Prostate gland (tissue), 2 donors: ENCODE measurements around the gene FAM229A. TPM values are rescaled to one million over a fixed set of nuclear protein-coding genes. Genes with fewer than 3 reads are reported as not detected.
A peak's percentile ranks its signal among the peaks of the same experiment; 100 is the strongest.

Experiments used
- DNase-seq: peaks from one replicate; pipeline ENCODE4 v3.0.0-alpha.2; 2019; ENCODE audit warnings: low spot score
- H3K27ac ChIP-seq, 2 donors: fragments of 200-600 bp; sonication (generic); 2 replicates each; pipeline ENCODE4 v1.5.1; 2017 to 2019
- H3K27me3 ChIP-seq: fragments of 200-600 bp; sonication (generic); replicated peaks from 2 replicates; pipeline ENCODE4 v1.5.1; 2019; ENCODE audit not compliant: insufficient read depth
- H3K36me3 ChIP-seq, 2 donors: fragments of 200-600 bp; sonication (generic); 1 replicate in 1 of 2; 2 replicates in 1 of 2; pipeline versions ENCODE4 v1.5.1 to v1.8.1; 2017 to 2019
- H3K4me1 ChIP-seq: fragments of 200-600 bp; sonication (generic); replicated peaks from 2 replicates; pipeline ENCODE4 v1.5.1; 2019
- H3K4me3 ChIP-seq, 2 donors: fragments of 200-600 bp; sonication (generic); 2 replicates each; pipeline ENCODE4 v1.5.1; 2017 to 2019
- H3K9me3 ChIP-seq: fragments of 200-600 bp; sonication (generic); 2 replicates; pipeline ENCODE4 v1.5.1; 2017
- CTCF ChIP-seq, 4 experiments: fragments of 200-600 bp in 2 of 4; fragments of 450-650 bp in 2 of 4; sonication (generic) in 2 of 4; IDR thresholded peaks; 1 replicate in 3 of 4; 2 replicates in 1 of 4; pipeline ENCODE4 v1.5.1; 2016 to 2019; ENCODE audit warnings: antibody characterized with exemption in 4 of 4, mild to moderate bottlenecking in 2 of 4, moderate library complexity in 2 of 4
- POLR2A ChIP-seq: fragments of 450-650 bp; IDR thresholded peaks from one replicate; pipeline ENCODE4 v1.6.1; 2016; ENCODE audit warnings: antibody characterized with exemption, mild to moderate bottlenecking
- POLR2AphosphoS5 ChIP-seq: sonication (generic); formaldehyde crosslinking; IDR thresholded peaks from one replicate; pipeline ENCODE4 v1.6.1; 2017; ENCODE audit warnings: antibody characterized with exemption
- WGBS: methylation state at CpG from one replicate; pipeline ENCODE4 v1.1.5; 2018; 5-methylcytosine and 5-hydroxymethylcytosine counted together
- intact Hi-C: fragments of 100-400 bp; cut with DNase I; formaldehyde crosslinking; loops from one replicate; pipeline ENCODE4 v1.14.2; 2022
- total RNA-seq, 2 donors: library from RNA; depleted of rRNA; stranded (reverse); fragments of >200 nt; gene quantifications; one replicate each; pipeline ENCODE4 v1.1.0, GENCODE V29; 2016

The FAM229A gene
- total RNA-seq, 2 donors from 2014 or later, result 8.5 to 24.2 TPM

DNA sequence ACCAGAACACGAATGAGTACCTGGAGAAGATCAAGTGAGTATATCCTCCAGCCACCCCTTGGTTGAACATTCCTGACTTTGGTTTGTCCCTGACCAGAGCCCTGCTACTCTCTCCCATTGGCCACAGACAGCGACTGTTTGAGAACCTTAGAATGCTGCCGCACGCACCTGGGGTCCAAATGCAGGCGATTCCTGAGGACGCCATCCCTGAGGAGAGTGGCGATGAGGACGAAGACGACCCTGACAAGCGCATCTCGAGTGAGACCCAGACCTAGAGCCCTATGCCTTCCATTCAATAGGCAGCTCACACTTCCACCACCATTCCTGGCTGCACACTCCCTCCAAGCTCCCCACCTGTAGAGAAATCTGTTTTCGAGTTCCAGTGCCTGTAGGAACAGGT is 30.7 kb downstream of the FAM229A start:
- TF ChIP-seq CTCF (IDR thresholded peaks at IDR 0.05) (no peak), POLR2A (no peak), POLR2AphosphoS5 (no peak)
- Histone ChIP-seq H3K36me3 (peaks cover 9 to 20% of the 10 kb centered on the region in 2 donors), H3K4me3 (no peak overlapping the region), H3K27ac (peak overlapping the region; percentile 58 to 63), H3K27me3 (no peaks in the 10 kb centered on the region), H3K9me3 (no peaks in the 10 kb centered on the region), H3K4me1 (peaks cover 6% of the 10 kb centered on the region)
- 86% methylated on average over 12 of the region's 12 CpGs for WGBS
- intact Hi-C loops, result no loop called here
- no peak for DNase-seq

GRCh38 chr1:32330558-32331151 is 31.6 kb downstream of the FAM229A start:
- Histone ChIP-seq H3K4me1 (peaks cover 6% of the 10 kb centered on the region), H3K36me3 (peaks cover 9 to 20% of the 10 kb centered on the region in 2 donors), H3K27ac (no peak overlapping the region), H3K27me3 (no peaks in the 10 kb centered on the region), H3K4me3 (no peak overlapping the region), H3K9me3 (no peaks in the 10 kb centered on the region)
- intact Hi-C loops, result no loop called here
- WGBS, result 86% methylated on average over 12 of the region's 12 CpGs
- DNase-seq, result no peak
- TF ChIP-seq POLR2AphosphoS5, result no peak
- TF ChIP-seq POLR2A, result no peak
- TF ChIP-seq CTCF (IDR thresholded peaks at IDR 0.05), result no peak

DNA sequence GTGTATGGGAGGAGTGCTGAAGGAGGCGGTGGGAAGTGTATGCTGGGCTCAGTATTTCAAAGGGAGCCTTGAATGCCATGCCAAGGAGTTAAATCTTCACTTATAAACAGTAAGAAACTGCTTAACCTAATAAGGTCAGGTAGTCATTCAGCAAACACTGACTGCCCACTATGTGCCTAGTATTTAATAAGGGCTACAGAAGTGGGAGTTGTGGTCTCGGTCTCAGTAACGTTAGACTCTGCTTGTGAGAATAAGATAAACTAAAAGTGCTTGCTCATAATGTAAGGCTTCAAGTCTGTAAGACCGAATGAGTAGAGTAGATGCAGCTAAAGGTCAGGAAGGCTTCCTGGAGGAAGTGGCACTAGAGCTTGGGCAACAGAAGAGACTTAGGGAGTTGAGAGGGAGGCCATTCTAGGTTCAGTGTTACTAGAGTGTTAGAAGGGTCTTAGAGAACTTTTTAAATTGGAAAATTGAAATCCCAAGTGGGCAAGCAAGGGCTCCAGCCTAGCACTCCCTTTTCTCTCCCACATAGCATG is 32.3 kb downstream of the FAM229A start:
- intact Hi-C loops, result no loop called here
- Histone ChIP-seq H3K9me3 (no peaks in the 10 kb centered on the region), H3K27me3 (no peaks in the 10 kb centered on the region), H3K4me3 (no peak overlapping the region), H3K36me3 (peaks cover 9 to 20% of the 10 kb centered on the region in 2 donors), H3K27ac (no peak overlapping the region), H3K4me1 (peaks cover 6% of the 10 kb centered on the region)
- 94% methylated on average over 4 of the region's 4 CpGs for WGBS
- no peak for TF ChIP-seq CTCF (IDR thresholded peaks at IDR 0.05)
- TF ChIP-seq POLR2AphosphoS5, result no peak
- TF ChIP-seq POLR2A, result no peak
- no peak for DNase-seq

GRCh38 chr1:32327204-32327603 is 35.1 kb downstream of the FAM229A start:
- H3K36me3 ChIP-seq, result peaks cover 9 to 15% of the 10 kb centered on the region in 2 donors
- no peak for DNase-seq
- intact Hi-C loops, result no loop called here
- H3K27me3 ChIP-seq, result no peaks in the 10 kb centered on the region
- no peaks in the 10 kb centered on the region for H3K9me3 ChIP-seq
- no peak overlapping the region for H3K27ac ChIP-seq
- TF ChIP-seq POLR2AphosphoS5 (no peak), CTCF (IDR thresholded peaks at IDR 0.05) (no peak), POLR2A (no peak)
- peaks cover 5% of the 10 kb centered on the region for H3K4me1 ChIP-seq
- 94% methylated on average over 11 of the region's 11 CpGs for WGBS
- H3K4me3 ChIP-seq, result no peak overlapping the region

DNA sequence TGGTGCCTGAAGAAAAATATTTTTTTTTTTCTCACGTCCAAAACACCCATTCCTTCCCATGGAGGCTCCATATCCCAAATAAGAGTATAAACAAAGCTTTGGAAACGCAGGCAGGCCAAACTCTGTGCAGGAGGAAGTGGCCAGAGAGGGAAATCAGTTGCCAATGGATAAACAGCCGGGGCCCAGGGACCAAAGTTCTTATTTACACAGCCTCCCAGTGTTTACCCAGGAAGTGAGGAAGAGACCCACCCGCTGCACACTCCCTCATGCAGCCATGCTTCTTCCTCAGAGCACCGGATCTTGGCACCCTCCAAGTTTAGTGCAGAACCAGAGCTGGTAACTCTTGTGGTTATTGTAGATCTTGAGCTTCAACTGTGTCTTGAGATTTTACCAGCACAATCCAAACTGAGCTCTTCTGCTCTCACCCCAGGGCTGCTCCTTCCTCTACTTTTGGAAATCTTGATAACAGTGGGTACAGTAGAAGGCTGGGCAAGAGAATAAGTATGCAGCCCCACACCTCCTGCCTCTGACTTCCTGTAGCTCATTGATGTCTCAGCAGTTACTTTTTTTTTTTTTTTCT is 40.5 kb downstream of the FAM229A start:
- TF ChIP-seq POLR2AphosphoS5 (no peak), CTCF (IDR thresholded peaks at IDR 0.05) (no peak), POLR2A (no peak)
- WGBS, result 41% methylated on average over 5 of the region's 5 CpGs
- Histone ChIP-seq H3K27me3 (no peaks in the 10 kb centered on the region), H3K4me3 (no peak overlapping the region), H3K27ac (peak overlapping the region in 1 of 2 donors; percentile 58), H3K36me3 (no peaks in the 10 kb centered on the region), H3K4me1 (no peaks in the 10 kb centered on the region), H3K9me3 (no peaks in the 10 kb centered on the region)
- DNase-seq, result no peak
- intact Hi-C loops, result no loop called here
